DND-41 (cell line): Measurements from ENCODE around the gene L3MBTL1.

Experiments used
- ATAC-seq: fragments of 200-7000 bp; cut with Tn5 transposase; 3 replicates; pipeline ENCODE4 v1.9.1; 2021; ENCODE audit warnings: low read depth; ENCODE audit not compliant: insufficient read depth
- DNase-seq: peaks from one replicate; pipeline ENCODE4 v3.0.0-alpha.2; 2020
- H2AFZ ChIP-seq: 2 replicates; pipeline ENCODE4 v1.6.0; 2012; ENCODE audit warnings: low read depth, low read length
- H3K27ac ChIP-seq: 2 replicates; pipeline ENCODE4 v1.5.1; 2012; ENCODE audit warnings: low read length, inconsistent platforms
- H3K27me3 ChIP-seq: fragments of 200-600 bp; sonication (generic); 2 replicates; pipeline ENCODE4 v1.6.0; 2012; ENCODE audit warnings: low read length, mild to moderate bottlenecking, inconsistent platforms; ENCODE audit not compliant: insufficient read depth, poor library complexity
- H3K36me3 ChIP-seq: 2 replicates; pipeline ENCODE4 v1.5.1; 2012; ENCODE audit warnings: low read length, inconsistent platforms; ENCODE audit not compliant: insufficient read depth
- H3K4me1 ChIP-seq: 2 replicates; pipeline ENCODE4 v1.5.1; 2012; ENCODE audit warnings: mild to moderate bottlenecking, low read length; ENCODE audit not compliant: insufficient read depth
- H3K4me2 ChIP-seq: 2 replicates; pipeline ENCODE4 v1.6.0; 2012; ENCODE audit warnings: mild to moderate bottlenecking, moderate library complexity, low read length, inconsistent platforms; ENCODE audit not compliant: insufficient read depth
- H3K4me3 ChIP-seq, 2 experiments: fragments of 200-600 bp in 1 of 2; shearing (Covaris generic) in 1 of 2; 2 replicates each; pipeline ENCODE4 v1.5.1; 2012 to 2016; ENCODE audit warnings: inconsistent platforms in 2 of 2, low read length in 2 of 2, mild to moderate bottlenecking in 2 of 2, low read depth in 1 of 2, moderate library complexity in 1 of 2
- H3K79me2 ChIP-seq: 2 replicates; pipeline ENCODE4 v1.6.0; 2012; ENCODE audit warnings: low read length, inconsistent platforms; ENCODE audit not compliant: insufficient read depth
- H3K9ac ChIP-seq: 2 replicates; pipeline ENCODE4 v1.6.0; 2012; ENCODE audit warnings: low read depth, mild to moderate bottlenecking, inconsistent platforms, low read length, moderate library complexity
- H3K9me3 ChIP-seq: 2 replicates; pipeline ENCODE4 v1.5.1; 2012; ENCODE audit warnings: low read length, moderate library complexity, mild to moderate bottlenecking, inconsistent platforms; ENCODE audit not compliant: insufficient read depth, severe bottlenecking
- H4K20me1 ChIP-seq: 2 replicates; pipeline ENCODE4 v1.6.0; 2012; ENCODE audit warnings: low read length; ENCODE audit not compliant: insufficient read depth
- EZH2 ChIP-seq: IDR thresholded peaks from 3 replicates; pipeline ENCODE4 v1.6.1; 2012; ENCODE audit warnings: borderline replicate concordance, low read depth, mild to moderate bottlenecking, moderate library complexity, low read length, inconsistent platforms; ENCODE audit not compliant: severe bottlenecking
- TF ChIP-seq, protein P1 (sequence below): IDR thresholded peaks from 2 replicates; pipeline ENCODE4 v1.5.1; 2012; ENCODE audit warnings: borderline replicate concordance, low read length, moderate library complexity, mild to moderate bottlenecking; ENCODE audit not compliant: poor library complexity, severe bottlenecking; ENCODE audit errors: extremely low read depth

L3MBTL1 gene

GRCh38 chr20:43530321-43531090 lies 23.0 kb downstream of the L3MBTL1 start:
- peaks cover 11% of the 10 kb centered on the region for H3K27me3 ChIP-seq
- no peak overlapping the region for H2AFZ ChIP-seq
- no peak overlapping the region for H3K4me2 ChIP-seq
- no peaks in the 10 kb centered on the region; the same call in 1 of the 2 replicates for H3K36me3 ChIP-seq
- H4K20me1 ChIP-seq: 0 out of 2 replicates have a peak, but pooled peaks cover 2% of the 10 kb centered on the region
- no peak overlapping the region for H3K9ac ChIP-seq
- TF ChIP-seq EZH2: no peak
- TF ChIP-seq, protein P1, sequence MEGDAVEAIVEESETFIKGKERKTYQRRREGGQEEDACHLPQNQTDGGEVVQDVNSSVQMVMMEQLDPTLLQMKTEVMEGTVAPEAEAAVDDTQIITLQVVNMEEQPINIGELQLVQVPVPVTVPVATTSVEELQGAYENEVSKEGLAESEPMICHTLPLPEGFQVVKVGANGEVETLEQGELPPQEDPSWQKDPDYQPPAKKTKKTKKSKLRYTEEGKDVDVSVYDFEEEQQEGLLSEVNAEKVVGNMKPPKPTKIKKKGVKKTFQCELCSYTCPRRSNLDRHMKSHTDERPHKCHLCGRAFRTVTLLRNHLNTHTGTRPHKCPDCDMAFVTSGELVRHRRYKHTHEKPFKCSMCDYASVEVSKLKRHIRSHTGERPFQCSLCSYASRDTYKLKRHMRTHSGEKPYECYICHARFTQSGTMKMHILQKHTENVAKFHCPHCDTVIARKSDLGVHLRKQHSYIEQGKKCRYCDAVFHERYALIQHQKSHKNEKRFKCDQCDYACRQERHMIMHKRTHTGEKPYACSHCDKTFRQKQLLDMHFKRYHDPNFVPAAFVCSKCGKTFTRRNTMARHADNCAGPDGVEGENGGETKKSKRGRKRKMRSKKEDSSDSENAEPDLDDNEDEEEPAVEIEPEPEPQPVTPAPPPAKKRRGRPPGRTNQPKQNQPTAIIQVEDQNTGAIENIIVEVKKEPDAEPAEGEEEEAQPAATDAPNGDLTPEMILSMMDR: no peak
- no peak overlapping the region for H3K4me3 ChIP-seq
- no peak overlapping the region for H3K27ac ChIP-seq
- DNase-seq (no peak), ATAC-seq (no peak)
- no peaks in the 10 kb centered on the region for H3K4me1 ChIP-seq
- H3K79me2 ChIP-seq: no peaks in the 10 kb centered on the region
- no peaks in the 10 kb centered on the region for H3K9me3 ChIP-seq

DNA sequence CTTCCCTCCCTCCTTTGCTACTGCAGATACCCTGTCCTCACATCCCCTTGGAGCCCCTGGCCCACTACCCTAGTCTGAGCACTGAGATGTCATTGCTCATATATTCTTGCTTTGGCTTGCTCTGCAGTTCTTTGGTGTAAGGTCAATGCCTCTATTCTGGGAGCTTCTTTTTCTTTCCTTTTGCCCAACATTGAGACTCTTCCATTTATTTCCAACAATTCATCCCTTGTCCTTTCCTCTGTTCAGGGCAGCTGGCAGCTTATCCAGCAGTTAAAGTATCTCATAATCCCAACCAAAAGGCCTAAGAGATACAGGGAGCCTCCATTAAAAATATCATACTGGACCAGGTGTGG lies 23.6 kb downstream of the L3MBTL1 start:
- Histone ChIP-seq H3K36me3 (no peaks in the 10 kb centered on the region; the same call in 1 of the 2 replicates), H2AFZ (no peak overlapping the region)

GRCh38 chr20:43532416-43533055 lies 25.0 kb downstream of the L3MBTL1 start:
- no peak for DNase-seq

More for the DNA sequence above, 23.6 kb downstream of the L3MBTL1 start:
- ATAC-seq (no peak), DNase-seq (no peak)
- no peak overlapping the region for H3K4me3 ChIP-seq
- H3K4me2 ChIP-seq: no peak overlapping the region
- no peaks in the 10 kb centered on the region for H3K4me1 ChIP-seq
- H4K20me1 ChIP-seq: 0 out of 2 replicates have a peak, but pooled peaks cover 2% of the 10 kb centered on the region
- no peaks in the 10 kb centered on the region for H3K79me2 ChIP-seq
- no peak overlapping the region for H3K9ac ChIP-seq
- no peak overlapping the region for H3K27ac ChIP-seq
- H3K9me3 ChIP-seq: no peaks in the 10 kb centered on the region
- TF ChIP-seq EZH2: no peak
- TF ChIP-seq, protein P1: no peak
- H3K27me3 ChIP-seq: peaks cover 11% of the 10 kb centered on the region

More at GRCh38 chr20:43532416-43533055, 25.0 kb downstream of the L3MBTL1 start:
- no peaks in the 10 kb centered on the region for H3K9me3 ChIP-seq
- no peaks in the 10 kb centered on the region; the same call in 1 of the 2 replicates for H3K36me3 ChIP-seq
- H3K4me3 ChIP-seq: no peak overlapping the region
- H3K27ac ChIP-seq: no peak overlapping the region
- no peaks in the 10 kb centered on the region for H3K79me2 ChIP-seq
- no peak overlapping the region for H3K4me2 ChIP-seq
- no peaks in the 10 kb centered on the region for H3K4me1 ChIP-seq
- ATAC-seq: no peak
- H3K27me3 ChIP-seq: peaks cover 11% of the 10 kb centered on the region
- H3K9ac ChIP-seq: no peak overlapping the region
- 0 out of 2 replicates have a peak, but pooled peaks cover 2% of the 10 kb centered on the region for H4K20me1 ChIP-seq
- H2AFZ ChIP-seq: no peak overlapping the region
- TF ChIP-seq EZH2: no peak
- TF ChIP-seq, protein P1: no peak
